Kidney epithelial cell (primary cell): Measurements from ENCODE around the gene TTF1. TPM values are rescaled to one million over a fixed set of nuclear protein-coding genes. Genes with fewer than 3 reads are reported as not detected.

ENCODE experiments used
- DNase-seq: peaks from one replicate; pipeline ENCODE4 v3.0.0-alpha.2; 2010; ENCODE audit warnings: low read depth
- H3K27me3 ChIP-seq: 2 replicates; pipeline ENCODE4 v1.6.0; 2011; ENCODE audit warnings: low read length; ENCODE audit not compliant: control insufficient read depth, insufficient read depth
- H3K36me3 ChIP-seq: 2 replicates; pipeline ENCODE4 v1.5.1; 2011; ENCODE audit warnings: low read length; ENCODE audit not compliant: control insufficient read depth, insufficient read depth
- H3K4me3 ChIP-seq: 2 replicates; pipeline ENCODE4 v1.5.1; 2011; ENCODE audit warnings: low read depth, mild to moderate bottlenecking, control low read depth, low read length
- total RNA-seq: library from RNA; depleted of rRNA; stranded (reverse); fragments of >200 nt; gene quantifications from 2 replicates; pipeline ENCODE4 v1.2.3, GENCODE V29; 2015
- TF ChIP-seq, protein P1 (sequence below): IDR thresholded peaks from 2 replicates; pipeline ENCODE4 v1.5.1; 2011; ENCODE audit warnings: mild to moderate bottlenecking, moderate library complexity, low read length, control low read depth, inconsistent platforms; ENCODE audit not compliant: insufficient read depth, poor library complexity, severe bottlenecking

TTF1 gene
- total RNA-seq, 1 donor from 2014 or later = 11.5 TPM

DNA sequence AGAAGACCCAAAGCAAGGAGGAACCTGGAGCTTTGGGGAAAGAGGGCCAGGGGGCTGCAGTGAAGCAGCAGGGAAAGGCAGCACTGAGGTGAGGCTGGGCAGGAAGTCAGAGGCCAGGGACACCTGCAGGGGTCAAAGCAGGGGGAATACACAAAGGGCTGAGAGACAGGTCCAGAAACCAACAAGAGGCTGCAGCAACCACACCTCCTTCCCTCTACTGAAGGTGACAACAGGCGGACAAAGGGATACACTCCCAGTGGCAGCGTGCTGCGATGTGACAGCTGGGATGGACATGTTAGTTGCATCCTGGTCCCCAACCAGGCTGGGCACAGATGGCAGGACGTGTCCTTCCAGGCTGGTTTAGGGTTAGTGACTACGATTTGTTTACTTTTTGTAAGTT is 15.9 kb upstream of the TTF1 start:
- peaks cover 13% of the 10 kb centered on the region for H3K27me3 ChIP-seq
- TF ChIP-seq, protein P1, sequence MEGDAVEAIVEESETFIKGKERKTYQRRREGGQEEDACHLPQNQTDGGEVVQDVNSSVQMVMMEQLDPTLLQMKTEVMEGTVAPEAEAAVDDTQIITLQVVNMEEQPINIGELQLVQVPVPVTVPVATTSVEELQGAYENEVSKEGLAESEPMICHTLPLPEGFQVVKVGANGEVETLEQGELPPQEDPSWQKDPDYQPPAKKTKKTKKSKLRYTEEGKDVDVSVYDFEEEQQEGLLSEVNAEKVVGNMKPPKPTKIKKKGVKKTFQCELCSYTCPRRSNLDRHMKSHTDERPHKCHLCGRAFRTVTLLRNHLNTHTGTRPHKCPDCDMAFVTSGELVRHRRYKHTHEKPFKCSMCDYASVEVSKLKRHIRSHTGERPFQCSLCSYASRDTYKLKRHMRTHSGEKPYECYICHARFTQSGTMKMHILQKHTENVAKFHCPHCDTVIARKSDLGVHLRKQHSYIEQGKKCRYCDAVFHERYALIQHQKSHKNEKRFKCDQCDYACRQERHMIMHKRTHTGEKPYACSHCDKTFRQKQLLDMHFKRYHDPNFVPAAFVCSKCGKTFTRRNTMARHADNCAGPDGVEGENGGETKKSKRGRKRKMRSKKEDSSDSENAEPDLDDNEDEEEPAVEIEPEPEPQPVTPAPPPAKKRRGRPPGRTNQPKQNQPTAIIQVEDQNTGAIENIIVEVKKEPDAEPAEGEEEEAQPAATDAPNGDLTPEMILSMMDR = no peak
- H3K4me3 ChIP-seq = no peak overlapping the region
- DNase-seq = no peak
- H3K36me3 ChIP-seq = no peaks in the 10 kb centered on the region

DNA sequence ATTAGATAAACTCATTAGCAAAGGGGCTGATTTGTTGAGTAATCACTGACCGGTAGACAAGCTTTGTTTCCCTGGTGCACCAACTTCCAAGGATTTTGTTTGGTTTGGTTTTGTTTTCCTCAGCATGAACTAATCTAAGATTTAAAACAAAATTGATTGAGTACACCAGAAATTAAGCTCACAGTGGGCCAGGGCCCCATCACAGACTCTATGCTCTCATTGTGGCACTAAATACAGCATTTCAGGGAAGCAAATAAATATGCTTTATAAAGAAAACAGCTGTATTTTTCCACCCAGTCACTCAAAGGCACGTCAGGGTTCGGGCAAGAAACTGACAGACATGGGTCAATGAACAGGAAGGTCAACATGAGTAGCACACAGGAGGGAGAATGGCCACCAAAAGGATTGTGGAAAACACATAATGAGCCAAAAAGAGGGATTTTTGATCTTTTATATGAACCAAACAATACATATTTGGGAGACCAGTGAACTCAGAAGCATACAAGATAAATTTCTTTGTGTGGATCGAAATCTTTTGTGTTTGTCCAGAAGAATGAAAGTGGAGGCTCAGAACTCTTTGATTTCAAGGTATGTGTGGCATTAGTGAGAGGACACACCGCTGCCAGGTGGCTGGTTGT is 12.2 kb upstream of the TTF1 start:
- DNase-seq = no peak
- no peaks in the 10 kb centered on the region for H3K36me3 ChIP-seq
- no peak overlapping the region for H3K4me3 ChIP-seq
- H3K27me3 ChIP-seq = peaks cover 17% of the 10 kb centered on the region
- TF ChIP-seq, protein P1 = no peak

DNA sequence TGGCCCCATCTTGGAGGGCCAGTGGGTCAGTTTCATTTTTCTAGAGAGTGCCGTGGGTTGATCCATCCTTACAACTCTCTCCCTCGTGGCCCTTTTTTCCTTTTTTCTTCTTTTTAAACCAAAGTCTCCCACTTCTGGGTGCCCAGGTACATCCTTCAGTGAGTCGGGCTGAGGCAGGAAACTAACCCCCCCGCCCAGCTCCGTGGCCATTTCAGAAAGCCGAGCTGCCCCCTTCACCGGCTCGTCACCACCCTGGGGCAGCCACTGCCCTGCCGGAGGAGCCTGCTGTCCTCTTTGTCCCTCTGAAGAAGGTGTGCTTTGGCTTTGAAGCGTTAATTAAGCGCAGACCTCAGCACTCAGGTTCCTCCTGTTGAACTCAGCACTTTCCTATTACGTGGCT is 8.5 kb upstream of the TTF1 start:
- DNase-seq = no peak
- Histone ChIP-seq H3K4me3 (no peak overlapping the region), H3K27me3 (peaks cover 22% of the 10 kb centered on the region), H3K36me3 (no peaks in the 10 kb centered on the region)
- TF ChIP-seq, protein P1 = no peak

DNA sequence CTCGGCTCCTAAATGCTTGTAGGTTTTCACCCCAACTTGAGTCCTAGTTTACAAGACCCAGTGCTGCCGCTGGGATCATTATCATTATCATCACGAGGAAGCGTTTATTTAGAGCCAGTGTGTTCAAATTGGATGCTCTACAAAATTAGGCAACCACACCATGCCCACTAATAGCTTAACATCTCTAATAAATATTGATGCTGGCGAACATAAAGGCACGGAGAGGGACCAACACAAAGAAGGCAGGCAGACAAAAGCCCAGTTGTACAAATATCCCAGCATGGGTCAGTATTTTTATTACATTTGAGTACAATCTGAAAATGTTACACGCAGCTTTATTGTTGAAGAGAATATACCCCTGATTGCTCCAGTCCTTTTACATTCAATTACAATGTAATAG is 8.1 kb upstream of the TTF1 start:
- no peak overlapping the region for H3K4me3 ChIP-seq
- TF ChIP-seq, protein P1 = no peak
- H3K36me3 ChIP-seq = no peaks in the 10 kb centered on the region
- no peak for DNase-seq
- peaks cover 25% of the 10 kb centered on the region for H3K27me3 ChIP-seq

DNA sequence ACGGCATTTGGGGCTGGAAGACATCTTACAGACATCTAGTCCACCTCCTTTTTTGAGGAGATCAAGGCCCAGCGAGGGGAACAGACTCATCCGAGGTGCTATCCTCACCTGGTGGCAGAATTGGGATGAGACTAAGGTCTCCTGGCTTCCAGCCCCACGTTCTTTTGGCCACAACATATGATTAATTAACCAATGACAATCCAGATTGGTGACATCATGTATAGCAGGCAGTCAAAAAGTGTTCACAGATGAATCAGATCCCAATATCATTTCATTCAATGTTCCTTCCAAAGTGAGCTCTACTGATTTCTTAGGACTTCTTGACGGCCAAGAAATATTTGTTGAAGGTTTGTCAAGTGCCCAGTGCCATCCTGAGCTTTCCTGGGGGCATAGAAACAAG is 7.3 kb upstream of the TTF1 start:
- no peak for DNase-seq
- Histone ChIP-seq H3K27me3 (peaks cover 25% of the 10 kb centered on the region), H3K4me3 (no peak overlapping the region), H3K36me3 (no peaks in the 10 kb centered on the region)
- TF ChIP-seq, protein P1 = no peak

DNA sequence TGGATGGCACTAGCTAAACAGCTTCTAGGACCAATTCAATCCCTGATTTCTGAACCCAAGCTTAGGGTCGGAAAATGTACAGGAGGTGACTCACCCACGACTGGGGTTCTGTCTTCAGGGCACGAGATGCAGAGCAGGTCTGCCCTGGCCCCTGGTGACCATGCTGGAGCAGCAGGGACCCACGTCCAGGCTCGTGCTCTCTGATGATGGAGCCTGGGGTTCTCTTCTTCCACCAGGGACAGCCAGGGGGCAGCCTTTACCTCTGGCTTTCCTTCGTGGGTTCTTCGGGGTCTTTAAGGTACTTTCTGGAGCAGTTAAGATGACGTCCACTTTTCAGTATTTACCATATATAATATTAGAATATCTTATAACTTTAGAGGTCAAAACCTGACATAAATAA is 5.4 kb upstream of the TTF1 start:
- DNase-seq = no peak
- TF ChIP-seq, protein P1 = peak; percentile 62
- Histone ChIP-seq H3K27me3 (peaks cover 23% of the 10 kb centered on the region), H3K36me3 (no peaks in the 10 kb centered on the region), H3K4me3 (no peak overlapping the region)
